Left lung (tissue), 10 donors: Measurements from ENCODE around the gene DGKI. TPM values are rescaled to one million over a fixed set of nuclear protein-coding genes. Genes with fewer than 3 reads are reported as not detected.
A peak's percentile ranks its signal among the peaks of the same experiment; 100 is the strongest.

Experiments
- ATAC-seq: fragments of 200-7000 bp; cut with Tn5 transposase; one replicate; pipeline ENCODE4 v1.9.1; 2020; ENCODE audit warnings: moderate library complexity
- DNase-seq, 4 donors: peaks; one replicate each; pipeline ENCODE4 v3.0.0-alpha.2; 2013 to 2020
- H3K27ac ChIP-seq, 2 donors: fragments of 200-600 bp; sonication (generic) in 1 of 2; one replicate each; pipeline versions ENCODE4 v1.5.0 to v1.8.0; 2020 to 2021
- H3K27me3 ChIP-seq, 2 donors: fragments of 200-600 bp; sonication (generic) in 1 of 2; one replicate each; pipeline versions ENCODE4 v1.5.0 to v1.8.0; 2020 to 2021
- H3K36me3 ChIP-seq, 2 donors: fragments of 200-600 bp; sonication (generic) in 1 of 2; one replicate each; pipeline versions ENCODE4 v1.5.0 to v1.8.0; 2020 to 2021
- H3K4me1 ChIP-seq, 2 donors: fragments of 200-600 bp; one replicate each; pipeline ENCODE4 v1.8.0; 2021
- H3K4me3 ChIP-seq, 2 donors: fragments of 200-600 bp; sonication (generic) in 1 of 2; one replicate each; pipeline versions ENCODE4 v1.5.0 to v1.8.0; 2020 to 2021; ENCODE audit warnings: mild to moderate bottlenecking in 1 of 2
- H3K9me3 ChIP-seq, 2 donors: fragments of 200-600 bp; sonication (generic) in 1 of 2; one replicate each; pipeline versions ENCODE4 v1.5.0 to v1.8.0; 2020 to 2021
- intact Hi-C, 2 donors: fragments of 100-400 bp; cut with DNase I; formaldehyde crosslinking; loops; one replicate each; pipeline versions ENCODE4 v1.11.2 to v1.14.2; 2022
- polyA plus RNA-seq, 6 donors: library from polyadenylated mRNA; unstranded; fragments of 120-200 nt; gene quantifications; one replicate each; pipeline ENCODE4 v1.2.1, GENCODE V29; 2013; ENCODE audit not compliant: insufficient read length in 6 of 6
- total RNA-seq, 2 donors: library from RNA; stranded (reverse); fragmentation: NEBNext Ultra II Directional; extraction: Animal tissue kit (Norgen Biotek cat#: 25700); gene quantifications; one replicate each; pipeline ENCODE4 v1.2.1, GENCODE V29; 2021
- TF ChIP-seq, protein P1 (sequence below), 2 donors: fragments of 200-600 bp; sonication (generic) in 1 of 2; IDR thresholded peaks; one replicate each; pipeline versions ENCODE4 v1.5.0 to v1.8.0; 2021; ENCODE audit warnings: antibody characterized with exemption in 2 of 2
- donor health status: DM: no; HTN: yes; CAD: no.
- donor health status: DM: no; HTN: no; CAD: no.

DGKI gene
- total and polyA plus RNA-seq, 8 donors, result 0.34 to 1.4 (median 0.50) TPM

DNA sequence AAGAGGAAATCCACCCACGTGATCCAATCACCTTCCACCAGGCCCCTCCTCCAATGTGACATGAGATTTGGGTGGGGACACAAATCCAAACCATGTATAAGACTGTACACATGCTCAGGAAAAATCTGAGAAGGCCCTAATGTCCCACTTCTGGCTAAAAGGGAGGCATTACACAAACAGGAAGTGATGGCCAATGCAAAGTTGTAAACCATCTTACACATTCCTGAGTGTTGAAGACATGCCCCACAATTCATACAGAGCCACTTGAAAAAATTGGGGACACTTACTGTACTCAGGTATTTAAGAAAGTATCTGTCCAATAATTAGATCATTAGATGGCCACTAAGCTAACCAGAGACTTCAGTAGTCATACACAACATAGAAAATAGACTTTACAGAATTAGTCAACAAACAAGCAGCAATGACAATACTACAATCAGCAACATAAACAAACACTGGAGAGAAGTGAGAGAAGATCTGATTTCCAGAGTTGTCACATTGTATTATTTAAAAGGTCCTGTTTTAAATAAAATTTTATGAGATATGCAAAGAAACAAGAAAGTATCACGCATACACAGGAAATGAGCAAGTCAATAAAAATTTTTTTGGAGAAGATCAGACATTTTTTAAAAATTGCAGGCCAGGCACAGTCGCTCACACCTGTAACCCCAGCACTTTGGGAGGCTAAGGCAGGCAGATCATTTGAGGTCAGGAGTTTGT, 143.3 kb downstream of the DGKI start:
- DNase-seq (no peak), ATAC-seq (no peak)
- no peak overlapping the region for H3K4me3 ChIP-seq
- no peaks in the 10 kb centered on the region for H3K36me3 ChIP-seq
- H3K9me3 ChIP-seq, result peaks cover 0 to 21% of the 10 kb centered on the region in 2 donors
- no peaks in the 10 kb centered on the region for H3K27me3 ChIP-seq
- H3K27ac ChIP-seq, result no peak overlapping the region
- no peaks in the 10 kb centered on the region for H3K4me1 ChIP-seq
- intact Hi-C loops, result no loop called here
- TF ChIP-seq, protein P1, sequence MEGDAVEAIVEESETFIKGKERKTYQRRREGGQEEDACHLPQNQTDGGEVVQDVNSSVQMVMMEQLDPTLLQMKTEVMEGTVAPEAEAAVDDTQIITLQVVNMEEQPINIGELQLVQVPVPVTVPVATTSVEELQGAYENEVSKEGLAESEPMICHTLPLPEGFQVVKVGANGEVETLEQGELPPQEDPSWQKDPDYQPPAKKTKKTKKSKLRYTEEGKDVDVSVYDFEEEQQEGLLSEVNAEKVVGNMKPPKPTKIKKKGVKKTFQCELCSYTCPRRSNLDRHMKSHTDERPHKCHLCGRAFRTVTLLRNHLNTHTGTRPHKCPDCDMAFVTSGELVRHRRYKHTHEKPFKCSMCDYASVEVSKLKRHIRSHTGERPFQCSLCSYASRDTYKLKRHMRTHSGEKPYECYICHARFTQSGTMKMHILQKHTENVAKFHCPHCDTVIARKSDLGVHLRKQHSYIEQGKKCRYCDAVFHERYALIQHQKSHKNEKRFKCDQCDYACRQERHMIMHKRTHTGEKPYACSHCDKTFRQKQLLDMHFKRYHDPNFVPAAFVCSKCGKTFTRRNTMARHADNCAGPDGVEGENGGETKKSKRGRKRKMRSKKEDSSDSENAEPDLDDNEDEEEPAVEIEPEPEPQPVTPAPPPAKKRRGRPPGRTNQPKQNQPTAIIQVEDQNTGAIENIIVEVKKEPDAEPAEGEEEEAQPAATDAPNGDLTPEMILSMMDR (IDR thresholded peaks at IDR 0.05), result no peak

DNA sequence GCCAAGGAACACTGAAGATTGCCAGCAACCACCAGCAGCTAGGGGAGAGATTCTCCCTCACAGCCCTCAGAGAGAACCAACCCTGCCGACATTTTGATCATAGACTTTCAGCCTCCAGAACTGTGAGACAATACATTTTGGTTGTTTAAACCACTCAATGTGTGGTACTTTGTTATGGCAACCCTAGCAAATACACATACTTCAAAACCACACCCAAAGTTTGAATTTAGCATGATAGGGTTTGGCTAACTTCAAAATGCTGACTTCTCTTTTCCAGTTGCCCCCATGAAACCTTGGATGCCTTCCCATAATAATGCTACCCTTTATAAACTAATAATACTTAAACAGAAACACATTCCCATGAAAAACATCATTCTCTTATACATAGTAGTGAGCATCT, 149.8 kb downstream of the DGKI start:
- Histone ChIP-seq H3K27ac (no peak overlapping the region), H3K36me3 (no peaks in the 10 kb centered on the region), H3K4me1 (no peaks in the 10 kb centered on the region), H3K9me3 (no peaks in the 10 kb centered on the region), H3K27me3 (no peaks in the 10 kb centered on the region), H3K4me3 (no peak overlapping the region)
- ATAC-seq (no peak), DNase-seq (no peak)
- intact Hi-C loops, result no loop called here
- TF ChIP-seq, protein P1 (IDR thresholded peaks at IDR 0.05), result no peak

DNA sequence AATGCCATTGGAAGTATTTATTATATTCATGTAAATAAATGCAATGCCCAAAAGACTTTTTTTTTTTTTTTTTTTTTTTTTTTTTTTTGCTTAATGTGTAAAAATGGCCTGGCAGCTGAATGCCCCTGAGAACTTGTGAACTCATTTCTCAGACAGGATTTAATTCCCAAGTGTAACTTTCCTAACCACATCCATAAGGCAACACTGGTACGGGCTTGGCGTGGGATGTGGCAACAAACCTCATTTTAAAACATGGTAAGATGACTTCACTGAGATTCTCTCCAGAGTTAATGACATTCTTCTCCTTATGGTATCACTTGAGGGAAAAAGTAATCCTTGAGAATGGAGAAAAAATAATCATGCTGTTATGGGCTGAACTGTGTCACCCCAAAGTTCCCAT, 150.4 kb downstream of the DGKI start:
- DNase-seq (no peak), ATAC-seq (no peak)
- no peak overlapping the region for H3K27ac ChIP-seq
- no peaks in the 10 kb centered on the region for H3K4me1 ChIP-seq
- intact Hi-C loops, result no loop called here
- TF ChIP-seq, protein P1 (IDR thresholded peaks at IDR 0.05), result no peak
- no peaks in the 10 kb centered on the region for H3K9me3 ChIP-seq
- H3K27me3 ChIP-seq, result no peaks in the 10 kb centered on the region
- no peaks in the 10 kb centered on the region for H3K36me3 ChIP-seq
- no peak overlapping the region for H3K4me3 ChIP-seq

DNA sequence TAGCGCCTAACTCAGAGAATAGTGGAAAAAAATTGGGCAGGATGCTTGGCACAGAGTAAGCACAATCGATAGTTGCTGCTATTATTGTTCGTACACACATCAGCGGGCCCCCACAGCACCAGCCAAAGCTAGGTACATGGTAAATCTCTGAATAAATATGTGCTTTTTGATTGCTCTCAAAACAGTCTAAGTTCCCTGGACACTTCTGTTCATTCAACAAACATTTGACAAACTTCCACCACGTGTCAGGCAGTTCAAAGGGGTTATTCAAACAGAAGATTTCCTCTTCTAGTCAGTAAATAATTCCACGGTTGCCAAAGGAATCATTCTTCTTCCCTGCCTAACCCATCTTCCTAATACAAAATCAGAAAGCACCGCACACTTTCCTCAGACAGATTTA, 150.8 kb downstream of the DGKI start:
- no peak for DNase-seq
- ATAC-seq, result peak; percentile 43
- H3K27ac ChIP-seq, result no peak overlapping the region
- TF ChIP-seq, protein P1 (IDR thresholded peaks at IDR 0.05), result no peak
- intact Hi-C loops, result no loop called here
- H3K9me3 ChIP-seq, result no peaks in the 10 kb centered on the region
- H3K27me3 ChIP-seq, result no peaks in the 10 kb centered on the region
- no peaks in the 10 kb centered on the region for H3K4me1 ChIP-seq
- no peak overlapping the region for H3K4me3 ChIP-seq
- no peaks in the 10 kb centered on the region for H3K36me3 ChIP-seq

DNA sequence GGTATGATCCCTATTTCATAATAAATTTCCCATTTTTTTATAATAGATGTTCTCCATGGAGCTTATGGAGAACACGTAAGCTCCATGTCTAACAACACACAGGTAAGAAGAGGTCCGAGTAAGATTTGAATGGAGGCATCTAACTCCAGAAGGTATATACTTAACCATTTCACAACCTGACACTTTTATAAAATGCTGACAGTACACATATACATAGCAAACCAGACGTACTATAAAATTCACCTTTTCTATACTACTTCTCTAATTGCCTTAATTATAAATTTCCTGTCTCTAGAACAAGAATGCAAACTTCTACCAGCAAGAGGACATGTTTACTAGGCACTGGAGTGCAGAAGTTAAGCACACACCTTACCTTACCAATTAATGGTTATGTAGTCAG, 151.3 kb downstream of the DGKI start:
- Histone ChIP-seq H3K27me3 (no peaks in the 10 kb centered on the region), H3K27ac (no peak overlapping the region), H3K4me3 (no peak overlapping the region), H3K4me1 (no peaks in the 10 kb centered on the region), H3K36me3 (no peaks in the 10 kb centered on the region), H3K9me3 (no peaks in the 10 kb centered on the region)
- intact Hi-C loops, result no loop called here
- no peak for DNase-seq
- ATAC-seq, result no peak
- TF ChIP-seq, protein P1 (IDR thresholded peaks at IDR 0.05), result no peak
